GM12873 (cell line): ENCODE results near the gene SPSB3.

Source experiments
- CTCF ChIP-seq: IDR thresholded peaks from 2 replicates; pipeline ENCODE4 v1.5.1; 2012; ENCODE audit warnings: low read depth, mild to moderate bottlenecking, moderate library complexity, low read length, control low read depth; ENCODE audit not compliant: insufficient read depth; ENCODE audit errors: missing control alignments

Gene SPSB3

DNA sequence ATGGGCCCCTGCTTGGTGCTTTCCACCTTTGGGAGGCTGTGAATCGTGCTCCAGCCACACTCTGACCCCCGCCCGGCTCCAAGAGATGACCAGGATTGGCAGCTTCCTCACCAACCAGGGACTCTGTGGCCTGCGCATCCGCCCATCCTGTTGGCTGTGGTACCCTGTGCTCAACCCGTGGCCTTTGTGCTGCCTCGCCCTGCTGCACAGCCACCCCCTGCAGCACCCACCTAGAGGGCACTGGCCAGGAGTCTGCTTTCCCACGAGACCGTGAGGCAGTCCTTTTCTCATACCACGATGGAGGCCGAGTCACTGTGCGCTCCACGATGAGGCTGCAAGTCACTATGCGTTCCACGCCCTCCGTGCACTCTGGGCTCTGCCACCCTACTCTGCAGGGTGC is 30.4 kb downstream of the SPSB3 start:
- no peak for TF ChIP-seq CTCF

DNA sequence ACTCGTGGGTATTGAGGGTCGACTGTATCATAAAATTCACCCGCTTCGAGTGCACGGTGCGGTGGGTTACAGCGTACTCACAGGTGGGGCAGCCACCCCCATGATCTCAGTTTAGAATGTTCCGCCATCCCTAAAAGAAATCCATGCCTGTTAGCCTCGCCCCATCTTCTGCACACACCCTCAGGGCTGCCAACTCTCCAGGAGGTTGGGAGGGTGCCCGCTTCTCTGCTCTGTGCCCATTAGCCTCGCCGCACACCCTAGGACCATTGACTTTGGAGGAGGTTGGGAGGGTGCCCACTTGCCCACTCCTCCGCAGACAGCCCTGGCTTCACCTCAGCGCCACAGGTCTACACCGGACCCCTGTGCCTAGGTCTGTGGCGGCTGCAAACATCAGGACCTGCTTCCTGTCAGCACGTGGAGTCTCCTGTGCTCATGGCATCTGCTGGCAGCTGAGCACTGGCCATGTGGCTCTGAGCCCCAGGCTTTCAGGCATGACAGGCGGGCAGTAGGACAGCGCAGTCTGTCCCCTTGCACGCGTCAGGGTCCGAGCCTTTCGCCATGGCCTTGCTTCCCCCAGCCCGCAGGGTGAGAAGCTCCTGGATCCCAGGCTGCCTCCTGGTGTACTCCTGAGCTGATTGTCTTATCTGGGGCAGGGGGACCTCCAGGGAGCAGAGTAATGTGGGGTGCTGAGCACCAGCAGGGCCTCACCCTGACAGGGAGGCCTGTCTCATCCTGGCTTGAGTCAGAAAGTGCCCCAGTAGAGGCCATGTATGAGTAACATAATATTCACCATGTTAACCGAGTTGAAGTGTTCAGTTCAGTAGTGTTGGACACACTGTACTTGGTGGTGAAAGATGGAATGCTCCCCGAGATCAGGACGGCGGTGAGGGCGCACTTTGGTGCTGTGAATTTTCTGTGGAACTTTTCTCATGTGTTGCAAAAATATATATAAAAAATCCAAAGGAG is 32.9 kb downstream of the SPSB3 start:
- TF ChIP-seq CTCF: no peak

GRCh38 chr16:1747934-1748333 is 34.4 kb downstream of the SPSB3 start:
- TF ChIP-seq CTCF: no peak

GRCh38 chr16:1746693-1747195 is 35.6 kb downstream of the SPSB3 start:
- TF ChIP-seq CTCF: no peak

DNA sequence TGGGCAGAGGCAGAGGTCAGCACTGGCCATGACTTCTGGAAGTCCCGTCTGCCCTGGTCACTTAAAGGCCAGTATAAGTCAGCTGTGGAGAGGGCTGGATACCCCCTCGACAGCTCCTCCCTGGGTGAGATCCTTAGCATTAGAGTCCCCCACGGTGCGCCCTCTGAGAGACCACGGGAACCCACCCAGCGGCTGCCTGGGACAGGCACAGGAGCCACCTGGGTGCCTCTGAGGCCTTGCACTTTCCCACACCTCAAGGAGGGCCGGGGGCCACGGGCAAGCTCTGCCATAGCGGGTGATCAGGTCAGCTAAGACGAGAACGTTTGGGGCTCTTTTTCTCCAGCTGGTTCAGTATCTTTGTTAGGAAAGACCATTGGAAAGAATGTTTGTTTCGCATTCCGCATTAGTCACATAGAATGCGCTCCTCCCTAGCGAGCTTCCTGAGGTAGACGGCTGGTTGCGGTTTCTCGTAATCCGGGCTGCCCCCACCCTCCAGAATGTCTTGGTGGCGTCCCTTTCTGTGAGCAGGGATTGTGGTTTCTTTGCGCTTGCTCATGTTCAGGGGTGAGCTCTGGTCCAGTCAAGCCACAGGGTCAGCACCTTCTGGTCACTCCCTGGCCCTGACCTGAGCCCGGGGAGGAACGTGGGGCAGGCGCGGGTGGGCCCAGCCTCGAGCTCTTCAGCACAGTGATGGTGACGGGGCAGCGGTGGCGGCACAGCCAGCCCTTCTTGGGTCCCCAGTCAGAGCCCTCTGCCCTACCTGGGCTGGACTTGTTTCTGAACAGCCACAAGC is 36.3 kb downstream of the SPSB3 start:
- TF ChIP-seq CTCF: no peak

GRCh38 chr16:1745181-1745899 is 37.0 kb downstream of the SPSB3 start:
- TF ChIP-seq CTCF: no peak

GRCh38 chr16:1744338-1744840 is 38.0 kb downstream of the SPSB3 start:
- TF ChIP-seq CTCF: no peak
